IMR-90 (cell line): Measurements from ENCODE around the gene ZBTB24.

ENCODE experiments used
- BHLHE40 ChIP-seq: fragments of 150-350 bp; IDR thresholded peaks from 2 replicates; pipeline ENCODE4 v1.6.1; 2016; ENCODE audit warnings: mild to moderate bottlenecking, low read depth, low read length
- CHD1 ChIP-seq: IDR thresholded peaks from 2 replicates; pipeline ENCODE4 v1.6.1; 2012; ENCODE audit warnings: low read depth, low read length, improper control_type of control experiment
- CTCF ChIP-seq: conservative IDR thresholded peaks from 2 replicates; pipeline ENCODE4 v1.5.1; 2012; ENCODE audit warnings: mild to moderate bottlenecking, low read depth, low read length, improper control_type of control experiment
- MXI1 ChIP-seq: IDR thresholded peaks from 2 replicates; pipeline ENCODE4 v1.6.1; 2012; ENCODE audit warnings: low read depth, mild to moderate bottlenecking, low read length, moderate library complexity, borderline replicate concordance
- POLR2A ChIP-seq: IDR thresholded peaks from 2 replicates; pipeline ENCODE4 v1.6.1; 2012; ENCODE audit warnings: mild to moderate bottlenecking, low read depth, low read length
- RAD21 ChIP-seq: IDR thresholded peaks from 2 replicates; pipeline ENCODE4 v1.6.1; 2012; ENCODE audit warnings: low read length, improper control_type of control experiment

- TF ChIP-seq BHLHE40 (no peak), CTCF (no peak), POLR2A (no peak), CHD1 (no peak), RAD21 (no peak), MXI1 (no peak)
Observed at GRCh38 chr6:109516929-109517328, 33.9 kb upstream of the ZBTB24 start.
